VCaP (cell line): ENCODE measurements around the gene RANBP10.
"Not testable (repeated sequence)": the region's sequence is repeated elsewhere in the genome, so short reads cannot be mapped to it uniquely, and the experiment has no call there.

Source experiments
- H3K27ac ChIP-seq: fragments of 450-650 bp; 2 replicates; pipeline ENCODE4 v1.5.1; 2017
- CTCF ChIP-seq: fragments of 450-650 bp; conservative IDR thresholded peaks from 2 replicates; pipeline ENCODE4 v1.5.1; 2017; ENCODE audit warnings: mild to moderate bottlenecking, moderate library complexity

The RANBP10 gene

GRCh38 chr16:67837811-67838210, 31.5 kb upstream of the RANBP10 start:
- H3K27ac ChIP-seq = no peak overlapping the region
- no peak for TF ChIP-seq CTCF

GRCh38 chr16:67837190-67837589, 30.8 kb upstream of the RANBP10 start:
- H3K27ac ChIP-seq = not testable (repeated sequence)

GRCh38 chr16:67834242-67834614, 27.9 kb upstream of the RANBP10 start:
- no peak for TF ChIP-seq CTCF
- H3K27ac ChIP-seq = peak overlapping the region; percentile 65; the same call in 1 of the 2 replicates

- H3K27ac ChIP-seq = peak overlapping the region; percentile 65; the same call in 1 of the 2 replicates
- no peak for TF ChIP-seq CTCF
These were observed 27.3 kb upstream of the RANBP10 start for GRCh38 chr16:67833415-67834241.

GRCh38 chr16:67833030-67833414, 26.7 kb upstream of the RANBP10 start:
- no peak for TF ChIP-seq CTCF
- peak overlapping the region; percentile 65; the same call in 1 of the 2 replicates for H3K27ac ChIP-seq

GRCh38 chr16:67828651-67829050, 22.3 kb upstream of the RANBP10 start:
- TF ChIP-seq CTCF = no peak
- H3K27ac ChIP-seq = no peak overlapping the region

GRCh38 chr16:67825906-67826305, 19.5 kb upstream of the RANBP10 start:
- TF ChIP-seq CTCF = no peak
- H3K27ac ChIP-seq = no peak overlapping the region

GRCh38 chr16:67825119-67825518, 18.8 kb upstream of the RANBP10 start:
- H3K27ac ChIP-seq = no peak overlapping the region
- TF ChIP-seq CTCF = no peak
